Testis (tissue), 3 donors: Measurements from ENCODE around the gene RBMS2. TPM values are rescaled to one million over a fixed set of nuclear protein-coding genes. Genes with fewer than 3 reads are reported as not detected.

Experiments
- DNase-seq: peaks from one replicate; pipeline ENCODE4 v3.0.0-alpha.2; 2019
- H3K27ac ChIP-seq, 2 donors: fragments of 200-600 bp; sonication (generic); one replicate each; pipeline ENCODE4 v1.5.1; 2019
- H3K27me3 ChIP-seq: fragments of 200-600 bp; sonication (generic); one replicate; pipeline ENCODE4 v1.5.1; 2019
- H3K36me3 ChIP-seq: fragments of 200-600 bp; sonication (generic); one replicate; pipeline ENCODE4 v1.5.1; 2017; ENCODE audit warnings: low read depth; ENCODE audit errors: missing control alignments
- H3K4me1 ChIP-seq: fragments of 200-600 bp; sonication (generic); one replicate; pipeline ENCODE4 v1.5.1; 2019
- H3K4me3 ChIP-seq, 2 donors: fragments of 200-600 bp; sonication (generic); one replicate each; pipeline ENCODE4 v1.5.1; 2017 to 2019
- H3K9me3 ChIP-seq: fragments of 200-600 bp; sonication (generic); one replicate; pipeline ENCODE4 v1.5.1; 2017
- POLR2A ChIP-seq: fragments of 450-650 bp; IDR thresholded peaks from one replicate; pipeline ENCODE4 v1.6.1; 2017; ENCODE audit warnings: antibody characterized with exemption, mild to moderate bottlenecking, moderate library complexity
- WGBS, 2 donors: methylation state at CpG; one replicate each; pipeline ENCODE4 v1.1.5; 2018; 5-methylcytosine and 5-hydroxymethylcytosine counted together
- intact Hi-C: fragments of 100-400 bp; cut with DNase I; formaldehyde crosslinking; loops from one replicate; pipeline ENCODE4 v1.15.1; 2023; ENCODE audit warnings: low total_unique reads
- polyA plus RNA-seq: library from polyadenylated mRNA; stranded (reverse); fragments of 350-450 nt; fragmentation: Illumina TruSeq; extraction: RNeasy Lipid Tissue Mini Kit (QIAGEN cat#74804); gene quantifications from one replicate; pipeline ENCODE4 v1.2.3, GENCODE V29; 2014; ENCODE audit warnings: low read depth, low replicate concordance; ENCODE audit not compliant: insufficient read depth
- total RNA-seq, 2 donors: library from RNA; depleted of rRNA; stranded (reverse); fragments of >200 nt; gene quantifications; one replicate each; pipeline ENCODE4 v1.2.3, GENCODE V29; 2016
- TF ChIP-seq, protein P1 (sequence below), 3 experiments: fragments of 450-650 bp in 2 of 3; fragments of 200-600 bp in 1 of 3; sonication (generic) in 1 of 3; IDR thresholded peaks; one replicate each; pipeline ENCODE4 v1.5.1; 2016 to 2019; ENCODE audit warnings: antibody characterized with exemption in 3 of 3, mild to moderate bottlenecking in 2 of 3, moderate library complexity in 1 of 3

The RBMS2 gene
- total and polyA plus RNA-seq, 3 donors from 2014 or later: 12.8 to 15.8 (median 12.8) TPM

DNA sequence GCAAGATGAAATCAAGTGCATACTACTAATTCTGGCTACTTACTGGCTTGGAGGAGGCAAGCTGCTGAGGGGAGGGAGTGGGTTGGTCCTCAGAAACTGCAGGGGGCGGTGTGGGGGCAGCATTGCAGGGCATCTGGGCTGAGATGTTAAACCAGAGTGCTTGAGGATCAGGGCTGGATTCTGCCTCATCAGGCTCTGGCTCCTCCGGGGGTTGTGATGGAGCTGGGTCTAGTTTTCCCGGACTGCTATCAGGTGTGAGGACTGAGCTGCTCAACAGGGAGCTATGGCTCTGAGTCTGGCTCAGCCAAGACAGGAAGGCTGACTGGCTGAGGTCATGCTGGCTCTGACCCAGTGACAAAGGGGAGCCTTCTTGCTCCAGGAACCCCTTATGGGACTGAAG, 79.9 kb downstream of the RBMS2 start:
- H3K4me1 ChIP-seq: no peaks in the 10 kb centered on the region
- no peaks in the 10 kb centered on the region for H3K27me3 ChIP-seq
- no peaks in the 10 kb centered on the region for H3K9me3 ChIP-seq
- DNase-seq: no peak
- no peaks in the 10 kb centered on the region for H3K36me3 ChIP-seq
- TF ChIP-seq, protein P1, sequence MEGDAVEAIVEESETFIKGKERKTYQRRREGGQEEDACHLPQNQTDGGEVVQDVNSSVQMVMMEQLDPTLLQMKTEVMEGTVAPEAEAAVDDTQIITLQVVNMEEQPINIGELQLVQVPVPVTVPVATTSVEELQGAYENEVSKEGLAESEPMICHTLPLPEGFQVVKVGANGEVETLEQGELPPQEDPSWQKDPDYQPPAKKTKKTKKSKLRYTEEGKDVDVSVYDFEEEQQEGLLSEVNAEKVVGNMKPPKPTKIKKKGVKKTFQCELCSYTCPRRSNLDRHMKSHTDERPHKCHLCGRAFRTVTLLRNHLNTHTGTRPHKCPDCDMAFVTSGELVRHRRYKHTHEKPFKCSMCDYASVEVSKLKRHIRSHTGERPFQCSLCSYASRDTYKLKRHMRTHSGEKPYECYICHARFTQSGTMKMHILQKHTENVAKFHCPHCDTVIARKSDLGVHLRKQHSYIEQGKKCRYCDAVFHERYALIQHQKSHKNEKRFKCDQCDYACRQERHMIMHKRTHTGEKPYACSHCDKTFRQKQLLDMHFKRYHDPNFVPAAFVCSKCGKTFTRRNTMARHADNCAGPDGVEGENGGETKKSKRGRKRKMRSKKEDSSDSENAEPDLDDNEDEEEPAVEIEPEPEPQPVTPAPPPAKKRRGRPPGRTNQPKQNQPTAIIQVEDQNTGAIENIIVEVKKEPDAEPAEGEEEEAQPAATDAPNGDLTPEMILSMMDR (IDR thresholded peaks at IDR 0.05): no peak
- no peak for TF ChIP-seq POLR2A
- intact Hi-C loops: no loop called here
- no peak overlapping the region for H3K4me3 ChIP-seq
- 65 to 86% methylated on average over 1 to 3 of the region's 3 CpGs for WGBS, 2 donors
- H3K27ac ChIP-seq: no peak overlapping the region

GRCh38 chr12:56602239-56602638, 80.6 kb downstream of the RBMS2 start:
- intact Hi-C loops: no loop called here
- no peak for TF ChIP-seq POLR2A
- TF ChIP-seq, protein P1 (IDR thresholded peaks at IDR 0.05): no peak
- no peak overlapping the region for H3K27ac ChIP-seq
- DNase-seq: no peak
- H3K4me3 ChIP-seq: no peak overlapping the region
- H3K27me3 ChIP-seq: no peaks in the 10 kb centered on the region
- H3K36me3 ChIP-seq: no peaks in the 10 kb centered on the region
- no peaks in the 10 kb centered on the region for H3K9me3 ChIP-seq
- 73 to 78% methylated on average over 3 of the region's 3 CpGs for WGBS, 2 donors
- H3K4me1 ChIP-seq: no peaks in the 10 kb centered on the region

- Histone ChIP-seq H3K27me3 (no peaks in the 10 kb centered on the region), H3K9me3 (no peaks in the 10 kb centered on the region), H3K36me3 (no peaks in the 10 kb centered on the region), H3K4me1 (no peaks in the 10 kb centered on the region), H3K4me3 (no peak overlapping the region), H3K27ac (no peak overlapping the region)
- TF ChIP-seq, protein P1 (IDR thresholded peaks at IDR 0.05): no peak
- TF ChIP-seq POLR2A: no peak
- intact Hi-C loops: no loop called here
- WGBS, 2 donors: 95 to 96% methylated on average over 3 of the region's 3 CpGs
- DNase-seq: no peak
Observed at GRCh38 chr12:56604355-56604754, 82.7 kb downstream of the RBMS2 start.

DNA sequence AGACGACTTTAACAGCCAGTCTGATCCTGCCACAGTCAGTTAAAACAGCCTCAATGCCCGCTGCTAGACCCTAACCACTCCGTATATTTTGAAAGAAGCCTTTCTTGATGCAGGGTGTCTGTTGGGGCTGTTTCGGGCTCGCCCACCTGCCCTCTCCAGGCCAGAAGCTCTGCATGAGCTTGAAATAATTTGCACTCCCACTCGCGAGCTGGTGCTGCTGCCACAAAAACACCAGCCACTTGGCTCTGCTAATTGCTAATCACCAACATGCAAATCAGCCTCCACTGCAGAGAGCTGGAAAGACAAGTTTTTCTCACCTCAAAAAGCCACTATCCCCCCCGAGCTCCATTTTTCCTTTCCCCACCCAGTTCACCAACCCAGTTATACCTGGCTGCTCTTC, 93.0 kb downstream of the RBMS2 start:
- DNase-seq: no peak
- 82 to 83% methylated on average over 8 of the region's 8 CpGs for WGBS, 2 donors
- Histone ChIP-seq H3K9me3 (no peaks in the 10 kb centered on the region), H3K36me3 (no peaks in the 10 kb centered on the region), H3K27ac (no peak overlapping the region), H3K4me3 (no peak overlapping the region), H3K27me3 (no peaks in the 10 kb centered on the region), H3K4me1 (peaks cover 10% of the 10 kb centered on the region)
- intact Hi-C loops: no loop called here
- TF ChIP-seq POLR2A: no peak
- TF ChIP-seq, protein P1 (IDR thresholded peaks at IDR 0.05): no peak

DNA sequence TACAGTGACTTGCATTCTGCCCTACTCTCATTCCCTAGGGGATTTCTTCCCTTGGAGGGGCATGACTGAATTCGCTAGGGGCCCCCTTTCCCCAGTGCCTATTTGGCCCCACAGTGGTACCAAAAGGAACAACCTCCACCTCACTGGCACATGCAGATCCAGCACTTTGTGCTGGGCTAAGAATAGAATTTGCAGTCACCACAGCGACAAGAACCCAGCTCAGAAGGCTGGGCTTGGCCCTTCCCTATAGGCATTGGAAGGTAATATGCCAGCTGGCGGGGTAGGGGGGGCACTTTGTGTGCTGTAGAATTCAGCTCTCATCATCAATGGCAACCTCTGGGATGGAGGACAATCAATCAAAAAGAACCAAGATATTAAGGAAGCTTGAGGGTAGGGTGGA, 94.6 kb downstream of the RBMS2 start:
- Histone ChIP-seq H3K27ac (no peak overlapping the region), H3K4me1 (peaks cover 10% of the 10 kb centered on the region), H3K9me3 (no peaks in the 10 kb centered on the region), H3K36me3 (no peaks in the 10 kb centered on the region), H3K27me3 (no peaks in the 10 kb centered on the region), H3K4me3 (no peak overlapping the region)
- TF ChIP-seq, protein P1 (IDR thresholded peaks at IDR 0.05): no peak
- no peak for TF ChIP-seq POLR2A
- DNase-seq: no peak
- WGBS, 2 donors: 83 to 91% methylated on average over 3 of the region's 3 CpGs
- intact Hi-C loops: no loop called here
